ENCODE measurements around the gene PNMA8B. TPM values are rescaled to one million over a fixed set of nuclear protein-coding genes. Genes with fewer than 3 reads are reported as not detected.

Gene PNMA8B
- total and polyA plus RNA-seq, 2 donors (not counting 3 experiments of a cell fraction or from before 2014, with no cell fraction given) = 0.11 TPM; not detected in 1

GRCh38 chr19:46472592-46472991, 23.1 kb downstream of the PNMA8B start:
- Histone ChIP-seq H3K9me1 (replicated peaks; ENCODE audit: control insufficient read depth, extremely low read depth, insufficient read depth, low read length) (no peaks in the 10 kb centered on the region), H3K36me3 (ENCODE audit: control insufficient read depth in 2 of 2, extremely low read depth in 1 of 2, insufficient read depth in 2 of 2, low read length in 2 of 2) (no peaks in the 10 kb centered on the region), H3K4me1 (ENCODE audit: control insufficient read depth, extremely low read depth, insufficient read depth, low read length) (peaks cover 4% of the 10 kb centered on the region), H3K27ac (ENCODE audit: insufficient read depth, low read depth, low read length) (no peak overlapping the region), H3K9ac (replicated peaks; ENCODE audit: extremely low read depth, insufficient read depth, low read length) (no peak overlapping the region), H3K79me2 (ENCODE audit: control insufficient read depth, insufficient read depth, low read length) (no peaks in the 10 kb centered on the region), H4K20me1 (replicated peaks; ENCODE audit: control insufficient read depth, extremely low read depth, insufficient read depth, low read length) (no peaks in the 10 kb centered on the region), H3K27me3 (ENCODE audit: control insufficient read depth in 2 of 2, insufficient read depth in 2 of 2, low read length in 2 of 2) (peaks cover 5 to 8% of the 10 kb centered on the region in 2 experiments), H3K9me3 (replicated peaks; ENCODE audit: control insufficient read depth, insufficient read depth, low read length) (no peaks in the 10 kb centered on the region), H2AFZ (ENCODE audit: low read depth, low read length) (no peak overlapping the region), H3K4me2 (ENCODE audit: insufficient read depth, low read length) (no peak overlapping the region), H3K4me3 (replicated peaks in 1 of 3; ENCODE audit: insufficient read depth in 1 of 3, low read depth in 1 of 3, low read length in 3 of 3) (no peak overlapping the region)
- FAIRE-seq (no peak), DNase-seq (ENCODE audit: low read depth, low spot score) (no peak)
- intact Hi-C loops (cut with micrococcal nuclease) (no loop called here), dilution Hi-C loops (cut with MboI; ENCODE audit: extremely low pct_ligation_motif_present, low sequenced_read_pairs) (no loop called here)
- ChIA-PET CTCF (interaction anchor here (1.1 to 1.4 kb wide), 2 partner anchors 18 to 41 kb away, joined by 3 read pairs; no protein-coding TSS in a partner anchor), POLR2A (no interaction called here)
- BruUV-seq (replicated peaks) = no TSS peak
- TF ChIP-seq POLR2AphosphoS5 (IDR thresholded peaks at IDR 0.05; ENCODE audit: insufficient read depth, low read depth, low read length) (no peak), EZH2 (IDR thresholded peaks at IDR 0.05; ENCODE audit: borderline replicate concordance, low read depth, low read length, severe bottlenecking) (no peak), MYC (IDR thresholded peaks at IDR 0.05; ENCODE audit: low read depth, low read length) (no peak), JUN (IDR thresholded peaks at IDR 0.05; ENCODE audit: borderline replicate concordance, insufficient read depth, insufficient read length, low read depth) (no peak), MAX (IDR thresholded peaks at IDR 0.05; ENCODE audit: insufficient read depth, insufficient read length) (no peak), FOS (IDR thresholded peaks at IDR 0.05; ENCODE audit: borderline replicate concordance, insufficient read depth, low read length) (no peak), GATA2 (IDR thresholded peaks at IDR 0.05; ENCODE audit: insufficient read depth, insufficient read length, low read depth, low read length) (no peak), CTCF (IDR thresholded peaks at IDR 0.05; ENCODE audit: extremely low read depth in 1 of 2, insufficient read depth in 1 of 2, low read depth in 1 of 2, low read length in 2 of 2) (no peak)

Data from endothelial cell of umbilical vein (primary cell).